Astrocyte of the spinal cord (primary cell): Measurements from ENCODE around the gene NDUFC2.
"Not testable (repeated sequence)": the region's sequence is repeated elsewhere in the genome, so short reads cannot be mapped to it uniquely, and the experiment has no call there.

Experiments used
- DNase-seq: peaks from one replicate; pipeline ENCODE4 v3.0.0; 2011; ENCODE audit warnings: low read depth, low spot score
- H3K4me3 ChIP-seq: 2 replicates; pipeline ENCODE4 v1.5.1; 2011; ENCODE audit warnings: low read depth, mild to moderate bottlenecking, low read length, moderate library complexity
- CTCF ChIP-seq: IDR thresholded peaks from 2 replicates; pipeline ENCODE4 v1.5.1; 2012; ENCODE audit warnings: low read depth, mild to moderate bottlenecking, low read length, inconsistent platforms
- in situ Hi-C: cut with HindIII; loops from 2 replicates; pipeline ENCODE4 v1.10.0; 2017; ENCODE audit warnings: low sequenced_read_pairs

NDUFC2 gene

GRCh38 chr11:78109081-78110015 lies 29.7 kb upstream of the NDUFC2 start:
- no peak overlapping the region for H3K4me3 ChIP-seq
- no peak for DNase-seq
- in situ Hi-C loops = no loop called here
- no peak for TF ChIP-seq CTCF

GRCh38 chr11:78100676-78101472 lies 21.2 kb upstream of the NDUFC2 start:
- no peak for DNase-seq
- in situ Hi-C loops = no loop called here

GRCh38 chr11:78100261-78100660 lies 20.6 kb upstream of the NDUFC2 start:
- no peak for TF ChIP-seq CTCF
- in situ Hi-C loops = no loop called here
- no peak for DNase-seq
- no peak overlapping the region for H3K4me3 ChIP-seq

More at GRCh38 chr11:78100676-78101472, 21.2 kb upstream of the NDUFC2 start:
- H3K4me3 ChIP-seq = no peak overlapping the region
- TF ChIP-seq CTCF = no peak

GRCh38 chr11:78099666-78100065 lies 20.0 kb upstream of the NDUFC2 start:
- H3K4me3 ChIP-seq = no peak overlapping the region
- DNase-seq = no peak
- in situ Hi-C loops = no loop called here
- no peak for TF ChIP-seq CTCF

- no peak for TF ChIP-seq CTCF
- no peak for DNase-seq
- H3K4me3 ChIP-seq = no peak overlapping the region
- in situ Hi-C loops = no loop called here
Measured at GRCh38 chr11:78097666-78098385, 18.2 kb upstream of the NDUFC2 start.

- in situ Hi-C loops = no loop called here
- no peak overlapping the region for H3K4me3 ChIP-seq
- no peak for DNase-seq
- TF ChIP-seq CTCF = no peak
Measured at GRCh38 chr11:78094250-78094649, 14.6 kb upstream of the NDUFC2 start.

- H3K4me3 ChIP-seq, in situ Hi-C loops, DNase-seq: not testable (repeated sequence)
Measured at GRCh38 chr11:78086521-78087074, 6.9 kb upstream of the NDUFC2 start.
